Embryonic facial prominence (tissue), 1 donor: ENCODE data around the gene KCNK4.
"Not testable (repeated sequence)": the region's sequence is repeated elsewhere in the genome, so short reads cannot be mapped to it uniquely, and the experiment has no call there.

ENCODE experiments used
- DNase-seq: peaks from one replicate; pipeline ENCODE4 v3.0.0-alpha.2; 2016; ENCODE audit errors: extremely low spot score

The KCNK4 gene

GRCh38 chr11:64291262-64291751 is at the start of gene KCNK4:
TSS of gene KCNK4 (plus strand) at chr11:64291302. CDS start at chr11:64293019, 1,717 bp downstream.
- DNase-seq = no peak

- no peak for DNase-seq
Observed at GRCh38 chr11:64241491-64242374, 49.4 kb upstream of the KCNK4 start.

- no peak for DNase-seq
Observed at GRCh38 chr11:64243236-64243854, 47.8 kb upstream of the KCNK4 start.

- DNase-seq = no peak
Observed at GRCh38 chr11:64244107-64244506, 47.0 kb upstream of the KCNK4 start.

GRCh38 chr11:64244966-64245365 is 46.1 kb upstream of the KCNK4 start:
- no peak for DNase-seq

- DNase-seq = no peak
Observed at GRCh38 chr11:64245401-64245796, 45.7 kb upstream of the KCNK4 start.

- DNase-seq = no peak
Observed at GRCh38 chr11:64245797-64246620, 45.1 kb upstream of the KCNK4 start.

GRCh38 chr11:64246621-64246870 is 44.6 kb upstream of the KCNK4 start:
- not testable (repeated sequence) for DNase-seq

- peak; percentile 82 for DNase-seq
Observed at GRCh38 chr11:64246871-64247728, 44.0 kb upstream of the KCNK4 start, which contains the start of gene PPP1R14B. TSS of gene PPP1R14B (minus strand) at chr11:64246943. CDS start at chr11:64246673, 270 bp downstream.

GRCh38 chr11:64247729-64248531 is 43.2 kb upstream of the KCNK4 start:
- DNase-seq = no peak

GRCh38 chr11:64248578-64248977 is 42.5 kb upstream of the KCNK4 start:
- no peak for DNase-seq

GRCh38 chr11:64249038-64249437 is 42.1 kb upstream of the KCNK4 start:
- DNase-seq = no peak

GRCh38 chr11:64249563-64250414 is 41.3 kb upstream of the KCNK4 start:
- DNase-seq = no peak

- DNase-seq = no peak
Observed at GRCh38 chr11:64250415-64251015, 40.6 kb upstream of the KCNK4 start.

- no peak for DNase-seq
Observed at GRCh38 chr11:64251016-64251752, 39.9 kb upstream of the KCNK4 start, which contains the start of gene PLCB3. TSS of gene PLCB3 (plus strand) at chr11:64251530. CDS start at chr11:64251650, 120 bp downstream.

- no peak for DNase-seq
Observed at GRCh38 chr11:64251753-64252002, 39.4 kb upstream of the KCNK4 start.

GRCh38 chr11:64252003-64252872 is 38.9 kb upstream of the KCNK4 start:
- DNase-seq = no peak

- DNase-seq = no peak
Observed at GRCh38 chr11:64253043-64253442, 38.1 kb upstream of the KCNK4 start.
